Fibroblast of lung (primary cell): ENCODE results near the gene TEX2. TPM values are rescaled to one million over a fixed set of nuclear protein-coding genes. Genes with fewer than 3 reads are reported as not detected.

Experiments used
- DNase-seq, 2 donors: peaks; one replicate each; pipeline versions ENCODE4 v3.0.0 to v3.0.0-alpha.2; 2010; ENCODE audit warnings: low read depth in 2 of 2
- H2AFZ ChIP-seq: 2 replicates; pipeline ENCODE4 v1.5.1; 2012; ENCODE audit warnings: low read length, control low read depth, inconsistent platforms
- H3K27ac ChIP-seq: 2 replicates; pipeline ENCODE4 v1.5.1; 2011; ENCODE audit warnings: low read length, control low read depth; ENCODE audit not compliant: insufficient read depth
- H3K27me3 ChIP-seq: 2 replicates; pipeline ENCODE4 v1.5.1; 2011; ENCODE audit warnings: mild to moderate bottlenecking, low read length; ENCODE audit not compliant: control insufficient read depth, insufficient read depth
- H3K36me3 ChIP-seq: 2 replicates; pipeline ENCODE4 v1.5.1; 2011; ENCODE audit warnings: low read length; ENCODE audit not compliant: control insufficient read depth, insufficient read depth
- H3K4me1 ChIP-seq: 2 replicates; pipeline ENCODE4 v1.5.1; 2011; ENCODE audit warnings: low read length; ENCODE audit not compliant: control insufficient read depth, insufficient read depth; ENCODE audit errors: extremely low read depth
- H3K4me2 ChIP-seq: 2 replicates; pipeline ENCODE4 v1.5.1; 2011; ENCODE audit warnings: low read length, control low read depth; ENCODE audit not compliant: insufficient read depth; ENCODE audit errors: extremely low read depth
- H3K4me3 ChIP-seq, 4 experiments: fragments of 200-600 bp in 1 of 4; sonication (generic) in 1 of 4; replicated peaks in 1 of 4; 2 replicates each; pipeline ENCODE4 v1.5.1; 2011 to 2016; ENCODE audit warnings: low read length in 4 of 4, low read depth in 3 of 4, mild to moderate bottlenecking in 3 of 4, control low read depth in 2 of 4, inconsistent platforms in 1 of 4, mixed read lengths in 1 of 4; ENCODE audit not compliant: insufficient read depth in 1 of 4; ENCODE audit errors: control extremely low read depth in 1 of 4
- H3K79me2 ChIP-seq: 2 replicates; pipeline ENCODE4 v1.5.1; 2012; ENCODE audit warnings: mild to moderate bottlenecking, low read length, inconsistent platforms; ENCODE audit not compliant: control insufficient read depth, insufficient read depth
- H3K9ac ChIP-seq: 2 replicates; pipeline ENCODE4 v1.5.1; 2011; ENCODE audit warnings: mild to moderate bottlenecking, low read length, control low read depth; ENCODE audit not compliant: insufficient read depth
- H3K9me3 ChIP-seq: 2 replicates; pipeline ENCODE4 v1.5.1; 2012; ENCODE audit warnings: low read depth, low read length; ENCODE audit not compliant: control insufficient read depth, insufficient read depth
- H4K20me1 ChIP-seq: 2 replicates; pipeline ENCODE4 v1.5.1; 2011; ENCODE audit warnings: low read length; ENCODE audit not compliant: control insufficient read depth, insufficient read depth; ENCODE audit errors: extremely low read depth
- CTCF ChIP-seq, 2 donors: IDR thresholded peaks in 1 of 2; conservative IDR thresholded peaks in 1 of 2; 1 replicate in 1 of 2; 2 replicates in 1 of 2; pipeline ENCODE4 v1.5.1; 2011 to 2012; ENCODE audit warnings: low read length in 2 of 2, control low read depth in 1 of 2, inconsistent platforms in 1 of 2, low read depth in 1 of 2, mild to moderate bottlenecking in 1 of 2
- EZH2 ChIP-seq: IDR thresholded peaks from 2 replicates; pipeline ENCODE4 v1.5.1; 2012; ENCODE audit warnings: low read length, control low read depth, mild to moderate bottlenecking; ENCODE audit errors: missing control alignments
- polyA plus RNA-seq, 2 donors: library from polyadenylated mRNA; depleted of rRNA in 1 of 2; stranded (reverse) in 1 of 2; unstranded in 1 of 2; fragments of >200 nt; gene quantifications; 2 replicates each; pipeline ENCODE4 v1.2.1, GENCODE V29; 2011 to 2012; ENCODE audit warnings: missing spikeins in 1 of 2
- total RNA-seq: library from RNA; depleted of rRNA; stranded (reverse); fragments of >200 nt; gene quantifications from 2 replicates; pipeline ENCODE4 v1.2.1, GENCODE V29; 2014

The TEX2 gene
- total and polyA plus RNA-seq, 2 donors (not counting 1 experiment from before 2014, with no cell fraction given) = 18.6 to 33.4 TPM

- Histone ChIP-seq H2AFZ (peak overlapping the region; percentile 83), H3K9me3 (no peaks in the 10 kb centered on the region), H3K4me3 (peak overlapping the region; percentile 73 to 92 (median 82)), H3K27ac (peak overlapping the region; percentile 51), H3K36me3 (no peaks in the 10 kb centered on the region), H3K27me3 (peaks cover 11% of the 10 kb centered on the region), H3K79me2 (peaks cover 14% of the 10 kb centered on the region), H4K20me1 (no peaks in the 10 kb centered on the region), H3K4me1 (peaks cover 5% of the 10 kb centered on the region), H3K4me2 (peak overlapping the region; percentile 99), H3K9ac (peak overlapping the region; percentile 73)
- TF ChIP-seq CTCF (conservative IDR thresholded peaks at IDR 0.05 in 1 of 2, IDR thresholded peaks at IDR 0.05 in 1 of 2; ENCODE audit: low read depth in 1 of 2, low read length in 2 of 2) = no peak
- TF ChIP-seq EZH2 = no peak
- DNase-seq = peak in 1 of 2 donors; percentile 17
Observed at GRCh38 chr17:64262198-64262999, 661 bp downstream of the TEX2 start.

- Histone ChIP-seq H2AFZ (peak overlapping the region; percentile 83), H3K36me3 (no peaks in the 10 kb centered on the region), H3K27ac (no peak overlapping the region)
Observed at GRCh38 chr17:64261417-64262145, 1.5 kb downstream of the TEX2 start.

More at GRCh38 chr17:64261417-64262145, 1.5 kb downstream of the TEX2 start:
- TF ChIP-seq EZH2 (no peak), CTCF (conservative IDR thresholded peaks at IDR 0.05 in 1 of 2, IDR thresholded peaks at IDR 0.05 in 1 of 2; ENCODE audit: low read depth in 1 of 2, low read length in 2 of 2) (no peak)
- H3K27me3 ChIP-seq = peaks cover 5% of the 10 kb centered on the region
- H4K20me1 ChIP-seq = no peaks in the 10 kb centered on the region
- peak overlapping the region; percentile 99 for H3K4me2 ChIP-seq
- no peak overlapping the region for H3K9ac ChIP-seq
- H3K79me2 ChIP-seq = peaks cover 14% of the 10 kb centered on the region
- no peaks in the 10 kb centered on the region for H3K9me3 ChIP-seq
- H3K4me3 ChIP-seq = peak overlapping the region; percentile 73 to 92 (median 82)
- no peak for DNase-seq
- peaks cover 5% of the 10 kb centered on the region for H3K4me1 ChIP-seq
